A549 (cell line): Measurements from ENCODE around the gene CADM1. TPM values are rescaled to one million over a fixed set of nuclear protein-coding genes. Genes with fewer than 3 reads are reported as not detected.

Source experiments
- ATAC-seq, 2 experiments: fragments of 200-7000 bp in 1 of 2; fragments of >200 bp in 1 of 2; cut with Nextera tagmentation in 1 of 2; cut with Tn5 transposase in 1 of 2; 3 replicates each; pipeline versions ENCODE4 v1.8.0 to v1.9.1; 2018 to 2020; ENCODE audit warnings: mild to moderate bottlenecking in 1 of 2, moderate library complexity in 1 of 2
- CTCF ChIA-PET: fragments of 300-600 bp; sonication (Branson Sonifier 250); formaldehyde crosslinking; extraction: SDS; loops from one replicate; lab custom pipeline; 2021; ENCODE audit warnings: antibody characterized with exemption, inconsistent platforms; lab: Yijun Ruan, JAX
- POLR2A ChIA-PET: fragments of 350-600 bp; formaldehyde crosslinking; extraction: SDS; loops from one replicate; lab custom pipeline; 2021; ENCODE audit warnings: antibody characterized with exemption, inconsistent platforms; lab: Yijun Ruan, JAX
- DNase-seq, 2 experiments: peaks; one replicate each; pipeline versions ENCODE4 v3.0.0 to v3.0.0-alpha.2; 2011 to 2016; ENCODE audit warnings: low read depth in 1 of 2, low spot score in 1 of 2
- FAIRE-seq: peaks from 2 replicates; lab custom pipeline; 2011; peaks lifted over from hg19 to GRCh38; lab: Jason Lieb, UNC
- H3K27ac ChIP-seq, 2 experiments: fragments of >200 bp; sonication (Bioruptor Twin); formaldehyde crosslinking; 3 replicates each; pipeline ENCODE4 v1.5.1; 2016 to 2017
- H3K4me1 ChIP-seq: fragments of >200 bp; sonication (Bioruptor Twin); formaldehyde crosslinking; 3 replicates; pipeline ENCODE4 v1.6.1; 2016
- H3K4me2 ChIP-seq: fragments of >200 bp; sonication (Bioruptor Twin); formaldehyde crosslinking; 3 replicates; pipeline ENCODE4 v1.6.1; 2016
- H3K4me3 ChIP-seq: fragments of >200 bp; sonication (Bioruptor Twin); formaldehyde crosslinking; 3 replicates; pipeline ENCODE4 v1.5.1; 2016
- H3K9me3 ChIP-seq: fragments of >200 bp; sonication (Bioruptor Twin); formaldehyde crosslinking; 3 replicates; pipeline ENCODE4 v1.6.1; 2016
- BCL3 ChIP-seq: fragments of >200 bp; sonication (Bioruptor Twin); formaldehyde crosslinking; IDR thresholded peaks from 3 replicates; pipeline ENCODE4 v1.6.1; 2016
- CBX2 ChIP-seq: fragments of 200-600 bp; sonication (generic); IDR thresholded peaks from 2 replicates; pipeline ENCODE4 v1.6.1; 2016; ENCODE audit warnings: low read depth, mild to moderate bottlenecking, borderline replicate concordance
- CBX8 ChIP-seq: fragments of 200-600 bp; sonication (generic); IDR thresholded peaks from 2 replicates; pipeline ENCODE4 v1.6.1; 2016
- EHF ChIP-seq: fragments of 250-450 bp; sonication (Bioruptor Pico); IDR thresholded peaks from 2 replicates; pipeline ENCODE4 v1.5.0; 2020; ENCODE audit warnings: mild to moderate bottlenecking
- EP300 ChIP-seq, 2 experiments: fragments of >200 bp; sonication (Bioruptor Twin); formaldehyde crosslinking; IDR thresholded peaks; 2 replicates in 1 of 2; 3 replicates in 1 of 2; pipeline ENCODE4 v1.6.1; 2016 to 2017
- FOXS1 ChIP-seq: fragments of 250-450 bp; sonication (Bioruptor Pico); IDR thresholded peaks from 2 replicates; pipeline ENCODE4 v1.5.0; 2020; ENCODE audit warnings: mild to moderate bottlenecking, moderate library complexity
- HDAC2 ChIP-seq: fragments of 200-600 bp; sonication (generic); IDR thresholded peaks from 2 replicates; pipeline ENCODE4 v1.6.1; 2016
- HES2 ChIP-seq: fragments of >200 bp; sonication (Bioruptor Twin); formaldehyde crosslinking; IDR thresholded peaks from 2 replicates; pipeline ENCODE4 v1.6.1; 2016
- HEYL ChIP-seq: fragments of 250-450 bp; sonication (Bioruptor Pico); IDR thresholded peaks from 2 replicates; pipeline ENCODE4 v1.8.0; 2021; ENCODE audit warnings: mild to moderate bottlenecking, moderate library complexity
- JUN ChIP-seq, 2 experiments: fragments of >200 bp; sonication (Bioruptor Twin); formaldehyde crosslinking; IDR thresholded peaks; 2 replicates in 1 of 2; 3 replicates in 1 of 2; pipeline ENCODE4 v1.6.1; 2016 to 2017
- KDM5A ChIP-seq: fragments of 200-600 bp; sonication (generic); IDR thresholded peaks from 2 replicates; pipeline ENCODE4 v1.6.1; 2016; ENCODE audit warnings: antibody characterized with exemption, mild to moderate bottlenecking
- MAX ChIP-seq: IDR thresholded peaks from 2 replicates; pipeline ENCODE4 v1.6.1; 2012
- MYC ChIP-seq: IDR thresholded peaks from 2 replicates; pipeline ENCODE4 v1.6.1; 2012; ENCODE audit warnings: mild to moderate bottlenecking, inconsistent platforms, low read length, improper control_type of control experiment, borderline replicate concordance
- NPAS2 ChIP-seq: fragments of 250-450 bp; sonication (Bioruptor Pico); IDR thresholded peaks from 2 replicates; pipeline ENCODE4 v1.8.0; 2022; ENCODE audit warnings: mild to moderate bottlenecking, moderate library complexity, borderline replicate concordance
- PBX3 ChIP-seq: IDR thresholded peaks from 2 replicates; pipeline ENCODE4 v1.6.1; 2012
- POLR2A ChIP-seq: IDR thresholded peaks from 2 replicates; pipeline ENCODE4 v1.6.1; 2012; ENCODE audit warnings: mild to moderate bottlenecking, low read length
- RARB ChIP-seq: fragments of 250-450 bp; sonication (Bioruptor Pico); IDR thresholded peaks from 2 replicates; pipeline ENCODE4 v1.8.0; 2021; ENCODE audit warnings: mild to moderate bottlenecking, moderate library complexity
- REST ChIP-seq: fragments of 200-600 bp; sonication (generic); IDR thresholded peaks from 2 replicates; pipeline ENCODE4 v1.6.1; 2016; ENCODE audit warnings: antibody characterized with exemption, mild to moderate bottlenecking, moderate library complexity
- USF2 ChIP-seq: fragments of 450-650 bp; IDR thresholded peaks from 2 replicates; pipeline ENCODE4 v1.6.1; 2014; ENCODE audit warnings: antibody characterized with exemption
- WGBS: methylation state at CpG from one replicate; pipeline ENCODE4 v1.1.6; 2017; ENCODE audit errors: missing lambda C conversion rate; 5-methylcytosine and 5-hydroxymethylcytosine counted together
- polyA plus RNA-seq, 4 experiments: library from polyadenylated mRNA; depleted of rRNA in 3 of 4; stranded (reverse); fragments of >200 nt; fragmentation: RNase III in 1 of 4; extraction: RNeasy Plus Mini Kit Qiagen cat#74134 plus additional on column Dnase treatment in 1 of 4; gene quantifications; 2 replicates in 3 of 4; 3 replicates in 1 of 4; pipeline ENCODE4 v1.2.3, GENCODE V29; 2011 to 2017

CADM1 gene
- polyA plus RNA-seq, 2 of the 4 experiments (the other 2 are of a cell fraction) = 33.4 to 36.7 TPM

- H3K4me1 ChIP-seq = no peaks in the 10 kb centered on the region; the same call in 2 of the 3 replicates
- ChIA-PET CTCF (no interaction called here), POLR2A (no interaction called here)
- TF ChIP-seq HDAC2 = no peak
- no peak for TF ChIP-seq POLR2A
- no peak for TF ChIP-seq JUN (IDR thresholded peaks at IDR 0.05)
- no peak for TF ChIP-seq EP300 (IDR thresholded peaks at IDR 0.05)
- no peak for DNase-seq
- no peak overlapping the region for H3K4me2 ChIP-seq
- H3K9me3 ChIP-seq = no peaks in the 10 kb centered on the region
- FAIRE-seq = no peak
- H3K27ac ChIP-seq = no peak overlapping the region
- no peak for ATAC-seq
- H3K4me3 ChIP-seq = no peak overlapping the region
Measured at GRCh38 chr11:115191761-115192160, 312.5 kb downstream of the CADM1 start.

- no peaks in the 10 kb centered on the region for H3K9me3 ChIP-seq
- ChIA-PET POLR2A (no interaction called here), CTCF (interaction anchor here (0.7 kb wide), 1 partner anchor 306 kb away, joined by 4 read pairs; no protein-coding TSS in a partner anchor)
- H3K27ac ChIP-seq = no peak overlapping the region
- FAIRE-seq = no peak
- no peak for ATAC-seq
- no peaks in the 10 kb centered on the region; the same call in 2 of the 3 replicates for H3K4me1 ChIP-seq
- TF ChIP-seq NPAS2 (no peak), HEYL (CRISPR knock-in tag) (no peak), EP300 (IDR thresholded peaks at IDR 0.05) (no peak), CBX8 (no peak), PBX3 (no peak), REST (no peak), BCL3 (no peak), MYC (no peak), POLR2A (no peak), USF2 (no peak)
- DNase-seq = no peak
- 91% methylated on average over 1 of the region's 1 CpG for WGBS
- H3K4me2 ChIP-seq = no peak overlapping the region
- no peak overlapping the region for H3K4me3 ChIP-seq
Measured at GRCh38 chr11:115190196-115190595, 314.0 kb downstream of the CADM1 start.

GRCh38 chr11:115188898-115189278 lies 315.3 kb downstream of the CADM1 start:
- Histone ChIP-seq H3K27ac (no peak overlapping the region), H3K4me2 (no peak overlapping the region), H3K4me3 (no peak overlapping the region), H3K9me3 (no peaks in the 10 kb centered on the region), H3K4me1 (no peaks in the 10 kb centered on the region; the same call in 2 of the 3 replicates)
- ChIA-PET CTCF (no interaction called here), POLR2A (no interaction called here)
- TF ChIP-seq HES2 (no peak), RARB (CRISPR knock-in tag) (no peak), KDM5A (no peak), CBX2 (no peak), EHF (CRISPR knock-in tag) (no peak), MAX (no peak), FOXS1 (no peak), JUN (IDR thresholded peaks at IDR 0.05) (no peak)
- 85% methylated on average over 4 of the region's 4 CpGs for WGBS
- ATAC-seq (no peak), FAIRE-seq (no peak), DNase-seq (no peak)
